ENCODE measurements around the gene ACAD8. TPM values are rescaled to one million over a fixed set of nuclear protein-coding genes. Genes with fewer than 3 reads are reported as not detected.

The ACAD8 gene
- total and polyA plus RNA-seq, 2 of the 8 experiments (the other 6 are each of a cell fraction or from before 2014, with no cell fraction given), result 45.8 to 52.7 TPM

GRCh38 chr11:134223836-134224709 is 29.3 kb upstream of the ACAD8 start, which contains the start of the genes NCAPD3 and VPS26B (continued):
- no peak for TF ChIP-seq GABPA (IDR thresholded peaks at IDR 0.05; ENCODE audit: borderline replicate concordance, insufficient read depth, low read length)
- no peak for TF ChIP-seq ZNF274 (IDR thresholded peaks at IDR 0.05; ENCODE audit: borderline replicate concordance, extremely low read depth, low read length)
- TF ChIP-seq TAF1 (IDR thresholded peaks at IDR 0.05; ENCODE audit: low read depth, low read length), result peak; percentile 72
- TF ChIP-seq RBBP5 (IDR thresholded peaks at IDR 0.05; ENCODE audit: borderline replicate concordance, low read depth, low read length), result peak; percentile 54
- TF ChIP-seq JUN (IDR thresholded peaks at IDR 0.05; ENCODE audit: low read depth, low read length), result no peak
- peak; percentile 38; the same call in 1 of the 2 replicates for TF ChIP-seq TBP (IDR thresholded peaks at IDR 0.05; ENCODE audit: low read depth, low read length)
- no peak for TF ChIP-seq CTBP2 (IDR thresholded peaks at IDR 0.05; ENCODE audit: borderline replicate concordance, insufficient read depth, insufficient read length, low read length)
- TF ChIP-seq SIRT6 (IDR thresholded peaks at IDR 0.05; ENCODE audit: low read length), result no peak
- no peak for TF ChIP-seq SIX5 (IDR thresholded peaks at IDR 0.05; ENCODE audit: low read depth, low read length)
- TF ChIP-seq SAP30 (IDR thresholded peaks at IDR 0.05; ENCODE audit: insufficient read depth, insufficient replicate concordance, low read length), result peak; percentile 99
- TF ChIP-seq NANOG (IDR thresholded peaks at IDR 0.05; ENCODE audit: insufficient read depth, low read depth, low read length, poor library complexity, severe bottlenecking), result no peak
- peak; percentile 29; the same call in 1 of the 2 replicates for TF ChIP-seq KDM5A (IDR thresholded peaks at IDR 0.05; ENCODE audit: low read length)
- TF ChIP-seq EP300 (IDR thresholded peaks at IDR 0.05; ENCODE audit: borderline replicate concordance in 1 of 2, low read depth in 2 of 2, low read length in 2 of 2), result no peak
- TF ChIP-seq CBX5 (IDR thresholded peaks at IDR 0.05; ENCODE audit: low read depth, low read length), result no peak
- no peak for TF ChIP-seq CHD1 (IDR thresholded peaks at IDR 0.05; ENCODE audit: low read depth, low read length)
- TF ChIP-seq BCL11A (IDR thresholded peaks at IDR 0.05; ENCODE audit: low read depth in 2 of 2, low read length in 2 of 2), result no peak
- no peak for TF ChIP-seq GTF2F1 (IDR thresholded peaks at IDR 0.05; ENCODE audit: borderline replicate concordance, low read depth, low read length)
- TF ChIP-seq KDM1A (IDR thresholded peaks at IDR 0.05; ENCODE audit: borderline replicate concordance, low read length), result no peak; the same call in 1 of the 2 replicates
- no peak; a peak in 1 of 3 replicates for TF ChIP-seq POLR2A (IDR thresholded peaks at IDR 0.05; ENCODE audit: control extremely low read depth in 1 of 2, low read depth in 2 of 2, low read length in 2 of 2)
- TF ChIP-seq E2F6 (IDR thresholded peaks at IDR 0.05), result peak; percentile 84
- TF ChIP-seq SP4 (IDR thresholded peaks at IDR 0.05; ENCODE audit: low read length), result peak; percentile 65
- TF ChIP-seq RFX5 (IDR thresholded peaks at IDR 0.05; ENCODE audit: borderline replicate concordance, low read depth, low read length), result peak; percentile 19; the same call in 1 of the 2 replicates
- TF ChIP-seq HDAC2 (IDR thresholded peaks at IDR 0.05; ENCODE audit: borderline replicate concordance in 1 of 2, low read depth in 2 of 2, low read length in 2 of 2), result peak in 1 of 2 experiments; percentile 96; a peak in 2 of 4 replicates

Measured in H1 (cell line).